Osteocyte (in vitro differentiated cells): ENCODE data around the gene WDR20. TPM values are rescaled to one million over a fixed set of nuclear protein-coding genes. Genes with fewer than 3 reads are reported as not detected.

ENCODE experiments used
- DNase-seq: peaks from one replicate; pipeline ENCODE4 v3.0.0; 2021; ENCODE audit warnings: mixed read lengths; ENCODE audit not compliant: unreplicated experiment; ENCODE audit errors: extremely low spot score
- H3K27ac Mint-ChIP-seq: one replicate; pipeline ENCODE4 v1.8.0; 2021; ENCODE audit warnings: mild to moderate bottlenecking, mixed read lengths; ENCODE audit not compliant: unreplicated experiment
- H3K27me3 Mint-ChIP-seq: one replicate; pipeline ENCODE4 v1.8.0; 2021; ENCODE audit warnings: mixed read lengths; ENCODE audit not compliant: unreplicated experiment
- H3K36me3 Mint-ChIP-seq: one replicate; pipeline ENCODE4 v1.8.0; 2021; ENCODE audit warnings: mixed read lengths; ENCODE audit not compliant: unreplicated experiment
- H3K4me1 Mint-ChIP-seq: one replicate; pipeline ENCODE4 v1.8.0; 2021; ENCODE audit warnings: mixed read lengths; ENCODE audit not compliant: unreplicated experiment
- H3K4me3 Mint-ChIP-seq: one replicate; pipeline ENCODE4 v1.8.0; 2021; ENCODE audit warnings: mild to moderate bottlenecking, moderate library complexity, mixed read lengths; ENCODE audit not compliant: unreplicated experiment
- H3K9me3 Mint-ChIP-seq: one replicate; pipeline ENCODE4 v1.8.0; 2021; ENCODE audit warnings: mixed read lengths; ENCODE audit not compliant: unreplicated experiment
- total RNA-seq: library from RNA; stranded (reverse); gene quantifications from 2 replicates; pipeline ENCODE4 v1.2.1, GENCODE V29; 2021
- TF ChIP-seq, protein P1 (sequence below): fragments of 200-600 bp; sonication (generic); IDR thresholded peaks from 2 replicates; pipeline ENCODE4 v1.5.0; 2021; ENCODE audit warnings: antibody characterized with exemption, mild to moderate bottlenecking, moderate library complexity

WDR20 gene
- total RNA-seq, 1 donor from 2014 or later: 27.4 TPM

DNA sequence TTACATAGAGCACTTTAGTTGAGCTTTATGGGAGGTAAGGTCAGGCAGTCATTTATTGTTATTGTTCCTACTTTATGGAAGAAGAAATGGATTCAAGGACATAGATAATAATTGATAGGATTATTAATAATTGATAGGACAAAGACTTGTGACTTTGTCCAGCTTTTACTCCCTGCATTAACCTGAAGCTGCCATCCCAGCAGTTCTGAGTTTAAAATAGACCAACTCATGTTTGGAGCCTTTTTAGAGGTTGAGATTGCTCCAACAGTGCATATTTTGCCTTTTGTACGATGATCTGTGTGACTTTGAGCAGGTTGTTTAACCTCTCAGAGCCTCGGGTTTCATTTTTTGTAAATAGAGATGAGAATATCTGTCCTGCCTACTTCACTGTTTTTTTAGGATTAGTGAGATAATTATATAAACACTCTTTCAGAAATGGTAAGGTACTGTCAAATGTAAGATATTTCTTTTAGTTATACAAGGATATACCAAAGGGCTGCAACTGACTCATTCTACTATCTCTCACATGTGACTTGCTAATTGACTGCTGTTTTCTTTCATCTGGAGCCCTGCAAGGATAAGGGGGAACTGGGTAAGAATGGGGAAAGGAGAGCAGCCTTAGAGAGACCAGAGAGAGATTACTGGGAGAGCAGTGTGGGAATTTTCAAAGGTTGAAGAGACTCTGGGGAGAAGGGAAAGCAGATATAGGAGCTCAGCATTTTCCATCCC lies 15.3 kb downstream of the WDR20 start:
- H3K27ac Mint-ChIP-seq: peak overlapping the region; percentile 25

DNA sequence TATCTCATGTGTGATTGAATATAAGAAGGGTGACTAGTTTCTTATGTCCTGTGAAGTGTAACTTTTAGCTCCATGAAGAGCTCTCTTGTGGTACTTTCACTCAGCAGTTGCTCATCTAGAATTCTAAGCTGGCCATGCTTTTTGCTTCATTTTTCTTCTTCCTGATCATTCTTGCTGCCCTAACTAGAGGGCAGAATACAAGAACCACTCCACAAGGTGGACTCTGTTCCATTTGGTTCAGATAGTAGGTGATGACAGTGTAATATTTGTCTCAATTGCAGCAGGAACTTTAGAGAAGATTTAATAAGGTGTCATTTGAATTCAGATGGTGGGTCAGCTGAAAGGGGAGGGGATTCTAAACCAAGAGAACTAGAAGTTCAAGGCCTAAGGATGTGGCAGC lies 17.6 kb downstream of the WDR20 start:
- Mint-ChIP-seq H3K27ac (no peak overlapping the region), H3K27me3 (no peaks in the 10 kb centered on the region), H3K9me3 (no peaks in the 10 kb centered on the region), H3K4me3 (no peak overlapping the region), H3K36me3 (peaks cover 3% of the 10 kb centered on the region), H3K4me1 (peaks cover 13% of the 10 kb centered on the region)
- TF ChIP-seq, protein P1, sequence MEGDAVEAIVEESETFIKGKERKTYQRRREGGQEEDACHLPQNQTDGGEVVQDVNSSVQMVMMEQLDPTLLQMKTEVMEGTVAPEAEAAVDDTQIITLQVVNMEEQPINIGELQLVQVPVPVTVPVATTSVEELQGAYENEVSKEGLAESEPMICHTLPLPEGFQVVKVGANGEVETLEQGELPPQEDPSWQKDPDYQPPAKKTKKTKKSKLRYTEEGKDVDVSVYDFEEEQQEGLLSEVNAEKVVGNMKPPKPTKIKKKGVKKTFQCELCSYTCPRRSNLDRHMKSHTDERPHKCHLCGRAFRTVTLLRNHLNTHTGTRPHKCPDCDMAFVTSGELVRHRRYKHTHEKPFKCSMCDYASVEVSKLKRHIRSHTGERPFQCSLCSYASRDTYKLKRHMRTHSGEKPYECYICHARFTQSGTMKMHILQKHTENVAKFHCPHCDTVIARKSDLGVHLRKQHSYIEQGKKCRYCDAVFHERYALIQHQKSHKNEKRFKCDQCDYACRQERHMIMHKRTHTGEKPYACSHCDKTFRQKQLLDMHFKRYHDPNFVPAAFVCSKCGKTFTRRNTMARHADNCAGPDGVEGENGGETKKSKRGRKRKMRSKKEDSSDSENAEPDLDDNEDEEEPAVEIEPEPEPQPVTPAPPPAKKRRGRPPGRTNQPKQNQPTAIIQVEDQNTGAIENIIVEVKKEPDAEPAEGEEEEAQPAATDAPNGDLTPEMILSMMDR: no peak
- no peak for DNase-seq

More for the DNA sequence above, 15.3 kb downstream of the WDR20 start:
- Mint-ChIP-seq H3K27me3 (no peaks in the 10 kb centered on the region), H3K9me3 (no peaks in the 10 kb centered on the region), H3K4me3 (no peak overlapping the region), H3K4me1 (peaks cover 13% of the 10 kb centered on the region), H3K36me3 (peaks cover 6% of the 10 kb centered on the region)
- no peak for DNase-seq
- TF ChIP-seq, protein P1: no peak

DNA sequence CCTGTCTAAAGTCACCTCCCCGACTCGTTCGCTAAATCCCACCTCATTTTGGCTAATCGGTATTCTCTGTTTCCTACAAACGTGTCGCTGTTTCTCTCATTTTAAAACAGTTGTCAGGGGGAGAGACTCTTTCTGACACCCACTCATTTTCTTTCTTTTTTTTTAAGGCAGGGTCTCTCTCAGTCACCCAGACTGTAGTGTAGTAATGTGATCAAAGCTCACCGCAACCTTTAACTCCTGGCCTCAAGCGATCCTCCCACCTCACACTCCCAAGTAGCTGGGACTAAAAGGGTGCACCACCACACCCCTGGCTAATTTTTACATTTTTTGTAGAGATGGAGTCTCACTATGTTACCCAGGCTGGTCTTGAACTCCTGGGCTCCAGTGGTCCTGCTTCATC lies 19.1 kb downstream of the WDR20 start:
- Mint-ChIP-seq H3K9me3 (no peaks in the 10 kb centered on the region), H3K4me1 (peaks cover 13% of the 10 kb centered on the region), H3K4me3 (no peak overlapping the region), H3K27ac (no peak overlapping the region), H3K27me3 (no peaks in the 10 kb centered on the region), H3K36me3 (no peaks in the 10 kb centered on the region)
- TF ChIP-seq, protein P1: no peak
- DNase-seq: no peak

DNA sequence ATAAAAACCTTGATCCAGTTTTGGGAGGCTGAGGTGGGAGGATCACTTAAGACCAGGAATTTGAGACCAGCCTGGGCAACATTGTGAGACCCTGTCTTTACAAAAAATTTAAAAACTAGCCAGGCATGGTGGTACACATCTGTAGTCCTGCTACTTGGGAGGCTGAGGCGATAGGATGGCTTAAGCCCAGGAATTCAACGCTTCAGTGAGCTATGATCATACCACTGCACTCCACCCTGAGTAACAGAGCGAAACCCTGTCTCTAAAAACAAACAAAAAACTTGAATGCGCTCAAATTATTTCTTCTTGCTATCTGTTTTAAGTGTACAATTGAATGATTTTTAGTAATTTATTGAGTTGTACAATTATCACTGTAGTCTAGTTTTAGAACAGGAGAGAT lies 20.1 kb downstream of the WDR20 start:
- no peak overlapping the region for H3K4me3 Mint-ChIP-seq
- no peaks in the 10 kb centered on the region for H3K27me3 Mint-ChIP-seq
- H3K27ac Mint-ChIP-seq: no peak overlapping the region
- H3K9me3 Mint-ChIP-seq: no peaks in the 10 kb centered on the region
- peaks cover 3% of the 10 kb centered on the region for H3K36me3 Mint-ChIP-seq
- TF ChIP-seq, protein P1: no peak
- peaks cover 19% of the 10 kb centered on the region for H3K4me1 Mint-ChIP-seq
- DNase-seq: no peak

DNA sequence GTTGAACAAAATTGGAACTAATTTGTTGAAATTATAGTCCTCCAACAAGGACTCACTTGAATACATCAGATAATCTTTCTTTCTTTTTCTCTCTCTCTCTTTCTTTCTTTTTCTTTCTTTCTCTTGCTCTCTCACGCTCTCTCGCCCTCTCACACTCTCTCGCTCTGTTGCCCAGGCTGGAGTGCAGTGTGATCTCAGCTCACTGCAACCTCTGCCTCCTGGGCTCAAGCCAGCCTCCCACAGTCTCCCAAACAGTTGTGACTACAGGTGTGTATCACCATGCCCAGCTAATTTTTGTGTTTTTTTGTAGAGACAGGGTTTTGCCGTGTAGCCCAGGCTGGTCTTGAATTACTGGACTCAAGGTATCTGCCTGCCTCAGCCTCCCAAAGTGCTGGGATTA lies 22.8 kb downstream of the WDR20 start:
- Mint-ChIP-seq H3K4me3 (no peak overlapping the region), H3K27me3 (no peaks in the 10 kb centered on the region), H3K27ac (no peak overlapping the region), H3K36me3 (peaks cover 3% of the 10 kb centered on the region), H3K4me1 (peaks cover 15% of the 10 kb centered on the region), H3K9me3 (no peaks in the 10 kb centered on the region)
- no peak for DNase-seq
- TF ChIP-seq, protein P1: no peak
